ENCODE results near the gene ZNF91. TPM values are rescaled to one million over a fixed set of nuclear protein-coding genes. Genes with fewer than 3 reads are reported as not detected.

ZNF91 gene
- total RNA-seq, 1 experiment from 2014 or later, result 43.5 TPM

GRCh38 chr19:23393121-23393520 lies 2.1 kb downstream of the ZNF91 start:
- H2BK120ac ChIP-seq (ENCODE audit: low read depth, low read length, poor library complexity, severe bottlenecking), result no peak overlapping the region
- H4K8ac ChIP-seq (replicated peaks; ENCODE audit: insufficient read length, low read depth, low read length), result no peak overlapping the region
- Mint-ChIP-seq H3K9me3 (peaks cover 0 to 16% of the 10 kb centered on the region in 2 experiments; a peak in 3 of 5 replicates), H3K27me3 (ENCODE audit: low read depth) (no peaks in the 10 kb centered on the region), H3K4me3 (peak overlapping the region; percentile 97 to 98), H3K27ac (no peak overlapping the region), H3K4me1 (peaks cover 18 to 19% of the 10 kb centered on the region in 2 experiments), H3K36me3 (ENCODE audit: insufficient read depth in 1 of 3, low read depth in 3 of 3) (peaks cover 30 to 42% (median 36%) of the 10 kb centered on the region in 3 experiments)
- peaks cover 3% of the 10 kb centered on the region for H3K23me2 ChIP-seq (ENCODE audit: insufficient read length, low read depth, low read length, poor library complexity, severe bottlenecking)
- no peak overlapping the region for H3K18ac ChIP-seq (ENCODE audit: insufficient read length, low read depth, low read length)
- H4K91ac ChIP-seq (ENCODE audit: insufficient read length, low read depth, low read length), result no peak overlapping the region
- H3K4me1 ChIP-seq (ENCODE audit: insufficient read depth, low read length), result no peaks in the 10 kb centered on the region
- no peak overlapping the region for H2BK12ac ChIP-seq (ENCODE audit: insufficient read length, low read depth, low read length)
- H2AK5ac ChIP-seq (ENCODE audit: insufficient read length, low read length), result no peak overlapping the region
- peaks cover 11% of the 10 kb centered on the region for H3K79me1 ChIP-seq (ENCODE audit: insufficient read depth, low read depth, low read length, poor library complexity, severe bottlenecking)
- H4K20me1 ChIP-seq (ENCODE audit: control insufficient read depth, insufficient read depth, insufficient read length), result no peaks in the 10 kb centered on the region
- WGBS (ENCODE audit: extremely low coverage, insufficient read length, low lambda C conversion rate), result no CpG with 5 or more reads among the region's 1 CpG
- DNase-seq, result no peak
- TF ChIP-seq, protein P1, sequence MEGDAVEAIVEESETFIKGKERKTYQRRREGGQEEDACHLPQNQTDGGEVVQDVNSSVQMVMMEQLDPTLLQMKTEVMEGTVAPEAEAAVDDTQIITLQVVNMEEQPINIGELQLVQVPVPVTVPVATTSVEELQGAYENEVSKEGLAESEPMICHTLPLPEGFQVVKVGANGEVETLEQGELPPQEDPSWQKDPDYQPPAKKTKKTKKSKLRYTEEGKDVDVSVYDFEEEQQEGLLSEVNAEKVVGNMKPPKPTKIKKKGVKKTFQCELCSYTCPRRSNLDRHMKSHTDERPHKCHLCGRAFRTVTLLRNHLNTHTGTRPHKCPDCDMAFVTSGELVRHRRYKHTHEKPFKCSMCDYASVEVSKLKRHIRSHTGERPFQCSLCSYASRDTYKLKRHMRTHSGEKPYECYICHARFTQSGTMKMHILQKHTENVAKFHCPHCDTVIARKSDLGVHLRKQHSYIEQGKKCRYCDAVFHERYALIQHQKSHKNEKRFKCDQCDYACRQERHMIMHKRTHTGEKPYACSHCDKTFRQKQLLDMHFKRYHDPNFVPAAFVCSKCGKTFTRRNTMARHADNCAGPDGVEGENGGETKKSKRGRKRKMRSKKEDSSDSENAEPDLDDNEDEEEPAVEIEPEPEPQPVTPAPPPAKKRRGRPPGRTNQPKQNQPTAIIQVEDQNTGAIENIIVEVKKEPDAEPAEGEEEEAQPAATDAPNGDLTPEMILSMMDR (conservative IDR thresholded peaks at IDR 0.05), result no peak
- H2BK5ac ChIP-seq (ENCODE audit: insufficient read length, low read length), result no peak overlapping the region
- no peak overlapping the region for H3K23ac ChIP-seq (ENCODE audit: insufficient read length, low read depth, low read length)
- H3K4me2 ChIP-seq (ENCODE audit: insufficient read depth, insufficient read length, low read length), result no peak overlapping the region
- H3K79me2 ChIP-seq (ENCODE audit: insufficient read depth, low read length), result peaks cover 9% of the 10 kb centered on the region; the same call in 1 of the 2 replicates
- no peak overlapping the region for H2BK20ac ChIP-seq (ENCODE audit: low read depth, low read length, poor library complexity, severe bottlenecking)
- no peak overlapping the region for H4K5ac ChIP-seq (ENCODE audit: insufficient read length, low read depth, low read length)
- no peak overlapping the region for H3K27ac ChIP-seq (ENCODE audit: insufficient read length, low read depth, low read length)
- H2BK15ac ChIP-seq (ENCODE audit: low read depth, low read length), result no peak overlapping the region
- H3K56ac ChIP-seq (ENCODE audit: insufficient read length, low read depth, low read length), result no peak overlapping the region
- no peak overlapping the region for H2AFZ ChIP-seq (ENCODE audit: low read length)
- H3K9ac ChIP-seq (ENCODE audit: extremely low read depth, insufficient read length, low read length), result no peak overlapping the region
- no peak overlapping the region for H3T11ph ChIP-seq (ENCODE audit: low read length)
- H3K27me3 ChIP-seq (ENCODE audit: insufficient read depth, low read length), result no peaks in the 10 kb centered on the region
- H3K9me3 ChIP-seq (ENCODE audit: control insufficient read depth, low read depth, low read length), result no peaks in the 10 kb centered on the region
- H3K14ac ChIP-seq (ENCODE audit: insufficient read depth, low read length), result no peak overlapping the region
- H3K4ac ChIP-seq (ENCODE audit: low read depth, low read length), result no peak overlapping the region

All from H9 (cell line).